CD4-positive, alpha-beta T cell treated with Interleukin-1 beta for 1 hour (primary cell): Measurements from ENCODE around the gene HS3ST3A1.
"Not testable (repeated sequence)": the region's sequence is repeated elsewhere in the genome, so short reads cannot be mapped to it uniquely, and the experiment has no call there.

Experiments used
- DNase-seq, 2 donors: peaks; one replicate each; pipeline ENCODE4 v3.0.0-alpha.2; 2020 to 2022

Gene HS3ST3A1

DNA sequence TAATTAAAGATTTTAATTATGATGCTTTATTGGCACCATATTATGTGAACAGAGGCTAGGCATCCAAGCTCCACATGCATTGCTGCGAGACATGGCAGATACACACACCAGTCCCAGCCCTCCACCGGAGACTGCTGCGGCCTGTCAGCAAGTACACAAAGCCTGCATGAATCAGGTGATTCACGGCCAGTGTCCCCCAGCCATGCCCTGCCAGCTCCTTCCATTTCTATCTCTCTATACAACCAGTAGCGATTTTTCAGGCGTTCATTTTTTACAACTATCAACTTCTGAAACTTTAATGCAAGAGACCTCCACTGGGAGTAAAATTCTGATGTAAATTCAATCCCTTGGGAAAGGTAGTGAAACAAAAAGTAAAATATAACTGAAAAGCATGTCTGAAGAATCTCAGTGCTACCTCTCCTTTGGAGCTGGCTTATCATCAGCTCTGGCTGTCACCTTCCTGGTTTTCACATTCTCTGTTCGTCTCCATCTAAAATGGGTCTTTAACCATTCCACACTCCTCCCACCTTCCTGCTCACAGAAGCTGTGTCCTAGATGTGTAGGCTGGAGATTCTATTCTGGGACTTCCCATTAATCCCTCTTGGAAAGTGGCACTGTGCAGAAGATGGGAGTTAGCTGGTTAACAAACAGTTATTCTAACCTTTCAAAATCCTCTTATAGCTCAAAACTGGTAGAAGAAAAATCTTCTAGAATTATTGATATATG, 32.2 kb downstream of the HS3ST3A1 start:
- no peak for DNase-seq

DNA sequence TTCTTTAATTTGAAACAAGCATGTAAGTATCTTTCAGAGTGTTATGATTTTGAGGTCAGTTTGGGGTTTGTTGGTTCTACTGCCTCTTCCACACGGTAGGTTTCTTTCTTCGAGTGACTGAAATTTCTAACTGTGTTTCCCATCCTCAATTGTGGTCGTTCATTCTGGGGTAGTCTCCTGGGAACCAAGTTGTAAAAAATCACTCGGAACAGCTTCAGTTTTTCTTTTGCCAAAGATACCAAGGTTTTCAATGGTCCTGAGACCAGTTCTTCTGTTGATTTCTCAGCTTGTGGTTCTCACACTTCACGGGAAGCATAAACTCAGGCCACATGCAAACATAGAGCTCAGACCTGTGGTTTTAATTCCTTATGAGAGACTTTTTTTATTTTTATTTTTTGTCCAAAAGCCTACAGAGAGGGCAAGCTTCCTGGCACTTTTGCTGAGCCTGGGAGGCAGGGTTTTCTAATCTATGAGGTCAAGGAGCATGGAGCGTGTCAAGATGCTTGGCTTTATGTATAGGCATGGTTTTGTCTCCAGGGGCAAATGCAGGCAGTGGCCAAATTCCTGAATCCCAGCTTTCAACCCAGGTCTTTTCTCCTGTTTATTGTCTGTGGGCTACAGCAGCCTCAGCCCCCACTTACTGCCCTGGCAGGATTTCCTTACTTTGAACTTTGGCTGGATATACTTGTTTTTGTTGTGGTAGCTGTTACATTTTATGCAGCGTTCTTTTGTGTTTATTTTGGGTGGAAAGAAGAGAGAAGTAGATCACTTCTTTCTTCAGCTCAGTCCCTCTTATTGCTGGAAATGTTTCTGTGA, 32.9 kb downstream of the HS3ST3A1 start:
- no peak for DNase-seq

DNA sequence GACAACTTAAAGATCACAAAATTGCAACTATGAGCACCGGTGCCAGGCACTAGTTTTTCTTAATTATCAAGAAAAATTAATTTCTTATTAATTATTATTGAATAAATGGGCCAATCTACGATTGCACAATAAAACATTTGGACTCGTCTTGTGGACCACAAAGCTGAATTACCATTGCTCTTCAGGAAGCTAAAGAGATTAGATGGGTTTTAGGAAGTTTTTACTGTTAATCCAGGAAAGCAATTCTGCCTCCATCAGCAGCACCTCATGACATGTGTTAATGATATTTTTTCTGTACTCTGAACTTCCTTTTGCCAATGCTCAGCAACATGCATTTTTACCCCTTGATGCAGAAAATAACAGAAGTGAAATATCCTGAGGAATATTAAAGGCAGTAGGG, 37.9 kb downstream of the HS3ST3A1 start:
- no peak for DNase-seq

DNA sequence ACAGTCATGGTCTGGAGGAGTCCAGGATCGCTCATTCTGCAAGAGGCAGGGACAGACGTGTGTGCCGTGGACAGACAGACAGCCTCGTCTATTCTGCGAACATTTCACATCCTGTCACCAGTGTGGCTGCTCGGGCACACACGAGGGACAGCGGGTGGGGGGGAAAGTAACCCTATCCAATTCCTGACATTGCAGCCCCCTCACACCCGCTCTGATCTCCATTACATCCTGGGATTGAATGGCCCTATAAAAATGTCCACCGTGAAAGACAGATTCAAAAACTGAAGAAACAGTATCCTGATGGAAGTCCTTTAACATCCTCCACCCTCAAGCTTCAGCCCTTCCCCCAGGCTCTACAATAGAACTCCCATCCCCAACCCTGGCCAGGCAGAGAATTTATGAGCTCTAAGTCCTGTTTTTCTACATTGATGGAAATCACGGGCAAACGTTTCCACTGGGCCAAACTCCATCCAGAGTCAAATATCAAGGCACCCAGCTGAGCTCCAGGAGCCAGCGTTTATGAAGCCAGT, 39.4 kb downstream of the HS3ST3A1 start:
- no peak for DNase-seq

DNA sequence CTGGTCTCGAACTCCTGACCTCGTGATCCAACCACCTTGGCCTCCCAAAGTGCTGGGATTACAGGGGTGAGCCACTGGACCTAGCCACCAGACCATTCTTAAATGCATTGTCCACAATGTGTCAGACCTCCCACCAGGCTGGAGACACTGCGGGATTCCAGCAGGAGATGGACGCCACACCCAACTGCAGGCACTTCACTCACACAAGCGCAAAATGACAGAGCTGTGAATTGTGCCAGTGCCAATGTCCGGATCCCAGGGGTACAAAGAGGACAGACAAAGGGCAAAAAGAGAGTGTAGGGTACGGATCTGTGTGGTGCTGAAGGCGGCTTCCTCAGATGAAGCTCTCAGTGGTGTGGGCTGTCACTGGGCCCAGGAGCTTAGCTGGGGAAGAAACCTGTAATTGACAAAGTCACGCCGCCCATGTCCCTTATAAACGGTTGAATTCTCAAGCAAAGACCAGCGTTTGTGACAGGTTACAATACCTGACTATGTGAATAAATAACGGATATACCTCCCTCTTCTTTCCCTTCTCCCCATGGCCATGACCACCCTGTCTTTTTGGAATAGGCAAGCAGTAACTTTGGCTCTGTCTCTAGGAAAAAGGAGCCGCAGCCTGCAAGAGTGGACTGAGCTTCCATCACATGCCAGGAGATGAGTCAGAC, 40.0 kb downstream of the HS3ST3A1 start:
- no peak for DNase-seq

DNA sequence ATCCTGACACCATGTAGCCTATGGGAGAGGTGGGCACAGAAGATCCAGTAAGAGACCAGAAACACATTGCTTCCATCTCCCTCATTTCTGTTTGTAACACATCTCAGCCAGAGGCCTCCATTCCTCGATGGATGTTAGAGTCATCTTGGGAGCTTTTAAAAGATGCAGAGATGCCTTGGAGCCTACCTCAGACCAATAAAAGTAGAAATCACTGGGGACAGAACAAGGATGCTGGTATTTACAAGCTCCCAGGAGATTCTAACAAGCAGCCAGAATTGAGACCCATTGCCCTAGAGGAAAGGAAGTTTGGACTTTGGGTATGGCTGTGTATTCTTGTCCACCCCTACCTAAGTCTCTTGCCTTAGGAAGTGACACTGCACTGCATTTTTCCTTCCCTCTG, 40.8 kb downstream of the HS3ST3A1 start:
- DNase-seq = no peak

DNA sequence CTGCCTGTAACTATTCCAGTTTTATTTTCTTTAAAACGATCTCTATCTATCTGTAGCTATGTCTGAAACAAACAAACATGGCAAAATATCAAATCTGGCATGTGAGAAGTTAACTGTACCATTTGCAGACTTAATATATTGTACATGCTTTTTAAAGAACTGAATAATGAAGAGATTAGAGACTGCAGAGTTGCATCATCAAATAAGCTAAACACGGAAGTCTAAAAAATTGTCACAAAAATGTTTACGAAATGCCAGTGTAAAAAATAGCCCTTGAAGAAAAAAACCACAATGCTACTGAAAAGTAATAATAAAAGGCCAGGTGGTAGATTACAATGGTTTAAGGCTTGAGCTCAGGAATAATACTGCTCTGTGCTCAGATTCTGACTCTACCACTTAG, 43.1 kb downstream of the HS3ST3A1 start:
- DNase-seq = no peak

DNA sequence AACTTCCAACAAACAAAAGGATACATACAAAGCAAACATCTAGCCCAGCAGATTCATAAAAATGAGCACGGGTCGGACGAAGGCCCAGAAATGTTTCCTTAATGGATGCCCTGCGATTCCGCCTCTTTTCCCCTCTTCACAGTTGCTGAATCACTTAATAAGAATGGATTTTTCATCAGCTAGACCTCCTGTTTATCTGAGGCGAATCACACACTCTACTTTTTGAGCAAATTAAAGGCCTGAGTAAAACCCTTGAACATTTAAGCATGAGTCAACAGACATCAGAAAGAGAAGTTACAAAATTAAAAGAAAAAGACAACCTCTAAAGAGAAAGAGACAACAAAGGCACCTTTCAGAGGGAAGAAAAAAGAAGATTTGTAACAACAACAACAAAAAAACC, 44.7 kb downstream of the HS3ST3A1 start:
- DNase-seq = no peak

DNA sequence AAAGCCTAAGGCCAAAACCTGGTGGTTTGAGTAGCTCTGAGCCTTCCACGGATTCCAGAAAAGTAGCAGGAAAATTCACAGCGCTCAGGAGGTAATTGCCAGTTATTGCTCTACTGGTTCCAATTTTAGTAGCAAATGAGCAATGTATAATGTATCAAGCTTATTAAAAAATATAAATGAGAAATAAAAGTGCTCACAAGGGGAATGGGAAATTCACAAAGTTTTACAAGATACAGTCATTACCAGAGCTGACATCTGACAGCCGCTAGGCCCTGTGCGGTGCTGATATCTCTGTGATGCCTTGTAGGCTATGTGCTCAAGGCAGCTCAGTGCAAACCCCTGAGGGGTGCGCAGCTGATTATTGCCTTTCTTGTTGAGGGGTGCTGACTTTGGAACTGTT, 47.5 kb downstream of the HS3ST3A1 start:
- no peak for DNase-seq

DNA sequence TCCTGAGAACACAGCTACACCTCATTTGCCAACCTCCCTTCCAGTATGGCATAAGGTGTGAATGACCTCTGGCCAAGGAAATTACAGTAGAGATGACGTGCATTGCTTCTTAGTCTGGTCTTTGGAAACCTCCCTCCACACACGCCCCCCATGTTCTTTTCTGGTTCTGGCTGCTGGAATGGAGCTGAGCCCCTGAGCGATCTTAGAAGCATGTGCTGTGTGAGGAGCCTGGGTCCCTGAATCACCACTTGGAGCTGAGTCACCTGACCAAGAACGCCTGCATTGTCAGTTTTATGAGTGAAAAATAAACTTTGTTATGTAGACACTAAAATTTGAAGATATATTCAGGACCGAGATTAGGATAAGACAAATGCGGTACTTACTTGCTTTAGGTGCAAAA, 51.4 kb downstream of the HS3ST3A1 start:
- no peak for DNase-seq

DNA sequence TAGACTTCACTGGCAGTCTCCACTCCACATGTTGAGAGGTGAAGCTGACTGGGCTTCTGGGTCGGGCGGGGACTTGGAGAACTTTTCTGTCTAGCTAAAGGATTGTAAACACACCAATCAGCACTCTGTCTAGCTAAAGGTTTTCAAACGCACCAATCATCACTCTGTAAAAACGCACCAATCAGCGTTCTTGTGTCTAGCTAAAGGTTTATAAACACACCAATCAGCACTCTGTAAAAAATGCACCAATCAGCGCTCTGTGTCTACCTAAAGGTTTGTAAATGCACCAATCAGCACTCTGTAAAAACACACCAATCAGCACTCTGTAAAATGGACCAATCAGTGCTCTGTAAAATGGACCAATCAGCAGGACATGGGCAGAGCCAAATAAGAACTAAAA, 53.2 kb downstream of the HS3ST3A1 start:
- not testable (repeated sequence) for DNase-seq

DNA sequence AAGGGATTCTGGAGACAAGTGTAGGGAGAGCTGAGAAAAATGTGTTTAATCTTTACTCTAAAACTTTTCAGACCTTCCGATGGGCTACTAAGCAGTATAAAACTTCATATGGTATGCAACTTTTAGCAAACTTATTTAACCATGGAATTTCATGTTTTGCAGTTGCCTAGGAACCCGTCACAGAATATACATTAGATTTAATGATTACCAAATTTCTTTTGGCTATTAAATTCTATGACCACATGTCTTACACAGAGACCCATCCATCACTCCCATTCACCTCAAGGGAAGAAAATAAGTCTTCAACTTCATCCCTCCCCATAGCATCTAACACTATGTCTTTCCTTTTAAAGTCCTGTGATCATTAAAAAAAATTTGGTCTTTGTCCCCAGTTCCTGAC, 54.9 kb downstream of the HS3ST3A1 start:
- no peak for DNase-seq

DNA sequence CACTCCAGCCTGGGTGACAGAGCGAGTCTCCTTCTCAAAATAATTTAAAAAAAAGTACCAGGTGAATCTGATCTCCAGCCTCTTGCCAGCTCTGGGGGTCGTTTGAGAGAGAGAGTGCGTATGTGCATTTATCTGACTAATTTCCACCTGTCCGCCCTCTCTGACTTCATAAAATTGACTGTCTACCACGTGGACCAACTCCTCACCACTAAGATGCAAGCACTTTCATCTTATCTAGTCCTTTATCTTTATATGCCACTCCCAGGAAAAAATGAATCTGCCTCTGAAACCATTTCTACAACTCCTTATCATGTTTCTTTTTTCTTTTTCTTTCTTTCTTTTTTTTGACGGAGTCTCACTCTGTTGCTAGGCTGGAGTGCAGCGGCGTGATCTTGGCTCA, 55.8 kb downstream of the HS3ST3A1 start:
- no peak for DNase-seq

DNA sequence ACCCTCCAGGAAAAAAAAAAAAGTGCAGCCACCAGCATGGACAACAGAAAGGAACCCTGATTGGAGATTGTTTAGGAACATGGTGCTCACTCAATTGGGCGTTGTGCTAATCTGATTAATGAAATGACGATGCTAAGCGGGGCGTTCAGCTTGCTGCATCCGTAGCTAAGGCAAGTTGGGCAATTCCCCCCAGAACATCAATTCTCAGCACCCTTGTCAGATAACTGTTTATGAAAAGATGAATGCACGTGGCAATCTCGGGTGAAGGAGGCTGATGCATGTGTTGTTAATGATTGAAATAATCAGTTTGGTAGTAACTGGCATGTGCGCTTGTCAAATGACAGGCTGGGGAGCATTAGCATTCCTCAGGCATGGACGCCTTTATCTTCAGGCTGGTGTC, 57.0 kb downstream of the HS3ST3A1 start:
- DNase-seq = no peak

DNA sequence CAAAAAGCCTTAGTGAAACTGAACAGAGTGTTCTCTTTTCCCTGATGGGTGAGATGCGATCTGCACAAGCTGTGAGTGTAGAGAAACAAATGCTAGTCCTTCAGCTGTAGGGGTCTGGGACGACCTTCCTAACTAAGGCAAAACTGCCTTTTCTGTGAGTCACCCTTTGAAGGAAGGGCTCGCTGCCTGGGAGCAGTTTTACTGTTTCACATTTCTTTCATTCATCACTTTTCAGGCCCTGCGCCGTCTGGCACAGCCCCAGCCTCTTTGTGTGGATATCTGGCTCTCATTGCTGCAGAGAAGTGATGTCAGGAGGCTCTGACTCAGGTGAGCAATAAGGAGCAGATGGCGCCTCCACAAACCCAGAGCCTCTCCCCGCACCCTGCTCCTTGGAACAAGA, 57.4 kb downstream of the HS3ST3A1 start:
- DNase-seq = no peak

DNA sequence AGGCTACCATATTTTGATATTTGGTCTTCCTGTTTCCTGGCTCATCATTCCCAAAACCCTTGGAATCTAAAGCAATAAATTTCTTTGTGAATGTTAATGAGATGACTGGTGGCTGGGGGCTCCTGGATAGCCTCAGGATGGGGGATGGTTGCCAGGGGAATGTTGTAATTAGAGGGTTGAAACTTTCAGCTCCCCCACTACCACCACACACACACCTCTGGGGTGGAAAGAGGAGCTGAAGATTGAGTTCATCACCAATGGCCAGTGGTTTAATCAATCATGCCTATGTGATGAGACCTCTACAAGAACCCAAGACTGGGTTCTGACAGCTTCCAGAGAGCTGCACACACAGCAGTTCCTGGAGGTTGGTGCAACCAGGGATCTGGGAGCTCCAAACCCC, 59.1 kb downstream of the HS3ST3A1 start:
- DNase-seq = no peak

DNA sequence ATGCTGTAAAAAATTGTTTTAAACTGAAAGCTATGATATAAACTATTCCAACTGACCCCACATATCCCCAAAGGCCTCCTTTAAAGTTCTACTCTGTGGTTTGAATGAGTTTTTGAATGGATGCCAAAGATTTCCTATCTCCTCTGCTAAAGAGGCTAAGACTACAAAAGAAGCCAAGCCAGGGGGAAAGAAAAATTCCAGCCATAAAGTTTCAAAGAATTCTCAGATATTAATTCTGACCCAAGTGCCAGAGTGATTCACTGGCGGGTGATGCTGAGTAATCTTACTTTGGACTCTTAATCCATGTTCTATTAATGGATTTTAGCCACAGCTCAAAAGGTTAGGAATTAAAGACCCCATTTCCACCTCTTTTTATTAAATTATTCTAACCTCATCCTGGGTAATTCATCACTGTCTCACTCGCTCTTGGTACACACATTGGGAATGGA, 60.7 kb downstream of the HS3ST3A1 start:
- no peak for DNase-seq

DNA sequence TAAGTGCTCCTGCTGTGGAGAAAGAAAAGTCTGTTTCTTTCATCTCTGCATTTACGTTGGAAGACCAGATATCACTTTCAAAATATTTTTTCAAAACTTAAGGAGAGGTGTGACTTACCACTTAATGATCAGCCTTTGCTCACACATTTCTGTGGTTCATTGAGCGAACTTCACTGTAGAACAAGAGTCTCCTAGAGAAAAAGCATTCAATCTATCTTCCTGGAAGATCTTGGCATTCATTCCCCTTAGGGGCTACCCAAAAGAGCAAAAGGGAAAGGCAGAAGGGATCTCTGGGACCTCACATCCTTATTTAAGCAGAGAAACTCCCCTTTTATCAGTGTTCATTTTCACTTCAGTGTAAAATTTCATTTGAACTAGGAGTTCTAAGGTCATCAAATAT, 61.2 kb downstream of the HS3ST3A1 start:
- no peak for DNase-seq

DNA sequence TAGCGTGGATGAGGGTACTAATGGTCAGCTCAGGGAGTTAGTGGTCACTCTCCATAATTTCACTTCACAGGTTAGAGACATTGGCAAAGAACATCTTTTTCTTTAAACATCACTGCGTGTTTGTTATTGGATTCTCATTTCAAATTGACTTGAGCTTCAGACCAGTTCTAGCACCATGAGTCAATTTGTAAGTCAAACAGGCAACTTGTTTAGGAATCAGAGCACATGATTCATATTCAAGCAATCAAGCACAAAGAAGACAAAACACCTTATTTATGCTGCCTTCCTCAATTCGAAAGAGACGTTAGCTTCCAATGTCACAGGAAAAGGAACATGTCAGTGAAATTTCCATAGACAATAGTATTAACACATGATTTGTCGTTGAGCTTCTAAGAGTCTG, 62.3 kb downstream of the HS3ST3A1 start:
- DNase-seq = no peak

DNA sequence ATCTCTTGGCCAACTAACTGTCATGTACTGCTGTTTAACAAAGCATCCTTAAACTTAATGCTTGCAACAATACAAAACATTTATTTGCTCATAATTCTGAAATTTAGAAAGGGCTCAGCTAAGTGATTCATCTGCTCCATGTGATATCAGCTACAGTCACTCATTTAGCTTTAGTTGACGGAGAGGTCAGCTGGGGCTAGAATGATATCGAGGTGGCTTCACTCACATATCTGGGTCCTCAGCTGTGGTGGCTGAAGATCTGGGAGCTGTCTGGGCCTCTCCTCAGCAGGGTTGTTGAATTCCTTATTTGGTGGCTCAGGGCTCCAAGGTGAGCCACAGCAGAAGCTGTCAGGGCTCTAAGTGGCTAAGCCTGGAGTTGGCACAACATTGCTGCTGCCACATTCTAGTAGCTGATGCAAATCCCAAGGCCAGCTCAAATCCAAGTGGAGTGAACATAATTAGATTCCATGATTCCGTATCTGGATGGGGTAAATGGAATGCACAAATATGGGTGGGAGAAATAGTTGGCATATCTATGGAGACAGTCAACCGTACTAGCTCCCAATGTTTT, 62.8 kb downstream of the HS3ST3A1 start:
- DNase-seq = no peak

DNA sequence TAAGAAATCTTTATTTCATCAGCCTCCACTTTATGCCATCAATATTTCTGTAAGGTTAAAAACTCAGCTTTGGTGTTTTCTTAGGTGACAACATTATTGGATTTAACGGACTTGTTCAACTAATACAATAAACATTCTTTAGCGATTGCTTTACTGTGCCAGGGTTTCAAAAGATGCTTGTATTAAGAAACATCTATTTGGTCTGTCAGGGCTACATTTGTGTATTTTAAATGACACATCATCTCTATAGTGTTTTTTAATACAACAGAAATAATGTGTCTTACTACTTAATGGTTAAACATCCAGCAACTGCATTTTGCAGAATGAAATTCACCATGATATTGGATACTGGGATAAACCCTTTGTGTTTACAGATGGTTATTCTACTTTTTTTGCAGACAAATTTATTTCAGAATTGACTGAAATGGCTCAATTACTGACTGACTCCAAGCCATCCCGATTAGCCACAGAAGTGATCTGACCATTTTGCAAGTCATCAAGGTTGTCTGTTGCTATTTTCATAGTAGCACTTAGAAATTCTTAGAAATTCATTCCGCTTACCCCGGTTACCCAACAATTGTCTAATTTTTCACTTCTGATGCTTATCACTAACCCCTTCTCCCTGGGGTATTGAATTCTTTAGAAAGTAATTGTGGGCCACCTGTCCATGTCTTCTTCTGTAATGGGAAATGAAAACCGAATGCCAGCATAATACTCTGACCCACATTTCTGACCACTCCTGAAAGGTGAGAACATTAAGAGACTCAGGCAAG, 63.7 kb downstream of the HS3ST3A1 start:
- no peak for DNase-seq

DNA sequence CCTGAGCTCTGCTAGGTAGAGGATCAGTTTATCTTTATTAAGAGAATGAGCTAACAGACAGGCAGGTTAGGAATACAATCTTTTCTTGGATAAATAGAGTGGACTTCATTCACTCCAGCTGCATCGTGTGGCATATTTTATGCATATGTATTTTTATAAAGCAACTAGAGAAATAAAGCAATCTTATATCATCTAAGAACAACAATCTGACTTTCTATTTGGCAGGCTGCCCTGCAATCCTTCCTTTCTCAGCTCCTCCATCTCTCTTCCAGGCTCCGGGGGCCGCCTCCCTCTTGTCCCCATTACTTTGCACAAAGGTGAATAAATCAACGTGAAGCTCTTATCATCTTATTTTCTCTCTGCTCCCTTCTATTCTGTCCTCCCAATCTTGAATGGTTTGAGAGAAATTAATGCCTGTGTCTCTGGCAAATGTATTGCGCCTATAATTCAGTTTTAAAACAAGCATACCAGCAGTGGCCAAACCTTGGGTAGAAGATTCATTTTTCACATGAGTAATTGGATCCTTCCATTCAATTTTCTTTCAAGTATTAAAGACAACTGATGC, 64.5 kb downstream of the HS3ST3A1 start:
- no peak for DNase-seq
